H1 (cell line): ENCODE results near the gene RPS6KC1.

Source experiments
- ASH2L ChIP-seq: fragments of 200-600, 300-600 bp; sonication (generic); IDR thresholded peaks from one replicate; pipeline ENCODE4 v1.7.1; 2017; ENCODE audit warnings: low read length
- BCL11A ChIP-seq, 2 experiments: IDR thresholded peaks; one replicate each; pipeline ENCODE4 v1.6.1; 2011; ENCODE audit warnings: low read depth in 2 of 2, low read length in 2 of 2, mild to moderate bottlenecking in 2 of 2
- CBX5 ChIP-seq: fragments of 300-800, 300-1000 bp; sonication (generic); IDR thresholded peaks from 2 replicates; pipeline ENCODE4 v1.7.1; 2016; ENCODE audit warnings: antibody characterized with exemption, low read length, low read depth
- EP300 ChIP-seq, 2 experiments: IDR thresholded peaks; 1 replicate in 1 of 2; 2 replicates in 1 of 2; pipeline ENCODE4 v1.6.1; 2011 to 2012; ENCODE audit warnings: low read depth in 2 of 2, low read length in 2 of 2, mild to moderate bottlenecking in 2 of 2, borderline replicate concordance in 1 of 2, inconsistent platforms in 1 of 2, moderate library complexity in 1 of 2
- EZH2 ChIP-seq: fragments of 200-600 bp; sonication (generic); IDR thresholded peaks from 2 replicates; pipeline ENCODE4 v1.7.1; 2012; ENCODE audit warnings: low read depth, mild to moderate bottlenecking, moderate library complexity, low read length, inconsistent platforms; ENCODE audit not compliant: severe bottlenecking
- GABPA ChIP-seq: IDR thresholded peaks from 2 replicates; pipeline ENCODE4 v1.6.1; 2011; ENCODE audit warnings: mild to moderate bottlenecking, low read length, moderate library complexity, borderline replicate concordance; ENCODE audit not compliant: insufficient read depth
- POLR2A ChIP-seq, 2 experiments: IDR thresholded peaks; 1 replicate in 1 of 2; 2 replicates in 1 of 2; pipeline ENCODE4 v1.6.1; 2011; ENCODE audit warnings: low read depth in 2 of 2, low read length in 2 of 2, mild to moderate bottlenecking in 2 of 2; ENCODE audit errors: control extremely low read depth in 1 of 2
- RAD21 ChIP-seq, 2 experiments: IDR thresholded peaks in 1 of 2; conservative IDR thresholded peaks in 1 of 2; 2 replicates each; pipeline ENCODE4 v1.6.1; 2011; ENCODE audit warnings: low read depth in 2 of 2, low read length in 2 of 2, improper control_type of control experiment in 1 of 2, inconsistent platforms in 1 of 2, mild to moderate bottlenecking in 1 of 2, moderate library complexity in 1 of 2
- SIRT6 ChIP-seq: IDR thresholded peaks from one replicate; pipeline ENCODE4 v1.7.1; 2012; ENCODE audit warnings: low read length, inconsistent platforms
- TCF12 ChIP-seq: IDR thresholded peaks from 2 replicates; pipeline ENCODE4 v1.6.1; 2011; ENCODE audit warnings: low read depth, mild to moderate bottlenecking, low read length
- YY1 ChIP-seq: IDR thresholded peaks from 2 replicates; pipeline ENCODE4 v1.6.1; 2011; ENCODE audit warnings: low read depth, mild to moderate bottlenecking, low read length
- TF ChIP-seq, protein P1 (sequence below): IDR thresholded peaks from 2 replicates; pipeline ENCODE4 v1.6.1; 2012; ENCODE audit warnings: inconsistent platforms
- TF ChIP-seq, protein P2 (sequence below), 3 experiments: IDR thresholded peaks; 1 replicate in 2 of 3; 2 replicates in 1 of 3; pipeline versions ENCODE4 v1.5.1 to v1.6.1; 2011; ENCODE audit warnings: low read length in 3 of 3, mild to moderate bottlenecking in 3 of 3, inconsistent platforms in 2 of 3, low read depth in 1 of 3, moderate library complexity in 1 of 3; ENCODE audit not compliant: insufficient read depth in 1 of 3; ENCODE audit errors: control extremely low read depth in 1 of 3

DNA sequence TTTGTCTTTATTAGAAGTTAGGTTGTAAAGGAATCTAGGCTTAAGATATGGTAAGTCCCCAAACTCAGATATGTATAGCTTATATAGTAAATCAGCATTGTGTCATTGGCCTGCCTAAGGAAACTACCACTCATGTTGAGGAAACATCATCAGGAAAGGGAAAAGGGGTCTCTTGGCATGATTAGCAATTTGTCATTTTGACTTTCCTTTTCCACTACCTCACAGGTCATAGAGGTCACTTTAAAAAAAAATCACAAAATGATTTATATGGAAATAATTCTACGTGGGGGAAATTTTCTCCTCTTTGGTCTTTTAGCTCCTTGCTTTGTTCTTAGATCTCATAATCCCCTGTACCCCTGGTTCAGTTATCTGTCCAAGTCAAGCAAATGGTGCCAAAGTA is 213.5 kb downstream of the RPS6KC1 start:
- TF ChIP-seq POLR2A (IDR thresholded peaks at IDR 0.05; ENCODE audit: control extremely low read depth in 1 of 2, low read depth in 2 of 2, low read length in 2 of 2) (no peak), CBX5 (no peak), EP300 (IDR thresholded peaks at IDR 0.05; ENCODE audit: borderline replicate concordance in 1 of 2, low read depth in 2 of 2, low read length in 2 of 2) (no peak), EZH2 (no peak), RAD21 (IDR thresholded peaks at IDR 0.05 in 1 of 2, conservative IDR thresholded peaks at IDR 0.05 in 1 of 2; ENCODE audit: low read depth in 2 of 2, low read length in 2 of 2) (no peak), BCL11A (IDR thresholded peaks at IDR 0.05; ENCODE audit: low read depth in 2 of 2, low read length in 2 of 2) (no peak), YY1 (no peak), GABPA (no peak), SIRT6 (no peak), ASH2L (no peak), TCF12 (no peak)
- TF ChIP-seq, protein P1, sequence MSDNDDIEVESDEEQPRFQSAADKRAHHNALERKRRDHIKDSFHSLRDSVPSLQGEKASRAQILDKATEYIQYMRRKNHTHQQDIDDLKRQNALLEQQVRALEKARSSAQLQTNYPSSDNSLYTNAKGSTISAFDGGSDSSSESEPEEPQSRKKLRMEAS, result no peak
- TF ChIP-seq, protein P2, sequence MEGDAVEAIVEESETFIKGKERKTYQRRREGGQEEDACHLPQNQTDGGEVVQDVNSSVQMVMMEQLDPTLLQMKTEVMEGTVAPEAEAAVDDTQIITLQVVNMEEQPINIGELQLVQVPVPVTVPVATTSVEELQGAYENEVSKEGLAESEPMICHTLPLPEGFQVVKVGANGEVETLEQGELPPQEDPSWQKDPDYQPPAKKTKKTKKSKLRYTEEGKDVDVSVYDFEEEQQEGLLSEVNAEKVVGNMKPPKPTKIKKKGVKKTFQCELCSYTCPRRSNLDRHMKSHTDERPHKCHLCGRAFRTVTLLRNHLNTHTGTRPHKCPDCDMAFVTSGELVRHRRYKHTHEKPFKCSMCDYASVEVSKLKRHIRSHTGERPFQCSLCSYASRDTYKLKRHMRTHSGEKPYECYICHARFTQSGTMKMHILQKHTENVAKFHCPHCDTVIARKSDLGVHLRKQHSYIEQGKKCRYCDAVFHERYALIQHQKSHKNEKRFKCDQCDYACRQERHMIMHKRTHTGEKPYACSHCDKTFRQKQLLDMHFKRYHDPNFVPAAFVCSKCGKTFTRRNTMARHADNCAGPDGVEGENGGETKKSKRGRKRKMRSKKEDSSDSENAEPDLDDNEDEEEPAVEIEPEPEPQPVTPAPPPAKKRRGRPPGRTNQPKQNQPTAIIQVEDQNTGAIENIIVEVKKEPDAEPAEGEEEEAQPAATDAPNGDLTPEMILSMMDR (IDR thresholded peaks at IDR 0.05; ENCODE audit: control extremely low read depth in 1 of 3, insufficient read depth in 1 of 3, low read depth in 1 of 3, low read length in 3 of 3), result no peak
